Chondrocyte (in vitro differentiated cells): ENCODE results near the gene PRSS12. TPM values are rescaled to one million over a fixed set of nuclear protein-coding genes. Genes with fewer than 3 reads are reported as not detected.
"Not testable (repeated sequence)": the region's sequence is repeated elsewhere in the genome, so short reads cannot be mapped to it uniquely, and the experiment has no call there.

Experiments
- DNase-seq: peaks from one replicate; pipeline ENCODE4 v3.0.0; 2021; ENCODE audit warnings: mixed read lengths, low spot score
- H3K27ac Mint-ChIP-seq: one replicate; pipeline ENCODE4 v1.8.0; 2021; ENCODE audit warnings: mild to moderate bottlenecking, moderate library complexity, mixed read lengths; ENCODE audit not compliant: unreplicated experiment
- H3K27me3 Mint-ChIP-seq: 2 replicates; pipeline ENCODE4 v1.8.0; 2021; ENCODE audit warnings: low read depth, mixed read lengths
- H3K36me3 Mint-ChIP-seq: 2 replicates; pipeline ENCODE4 v1.8.0; 2021; ENCODE audit warnings: low read depth, mixed read lengths
- H3K4me1 Mint-ChIP-seq: 2 replicates; pipeline ENCODE4 v1.8.0; 2021; ENCODE audit warnings: low read depth, mild to moderate bottlenecking, mixed read lengths
- H3K4me3 Mint-ChIP-seq: one replicate; pipeline ENCODE4 v1.8.0; 2021; ENCODE audit warnings: mild to moderate bottlenecking, moderate library complexity, mixed read lengths; ENCODE audit not compliant: unreplicated experiment
- H3K9me3 Mint-ChIP-seq: 2 replicates; pipeline ENCODE4 v1.8.0; 2021; ENCODE audit warnings: low read depth, mixed read lengths
- CTCF ChIP-seq: fragments of 200-600 bp; sonication (generic); IDR thresholded peaks from 2 replicates; pipeline ENCODE4 v1.5.0; 2021; ENCODE audit warnings: antibody characterized with exemption, mild to moderate bottlenecking, moderate library complexity
- total RNA-seq: library from RNA; stranded (reverse); gene quantifications from 3 replicates; pipeline ENCODE4 v1.2.1, GENCODE V29; 2021

Gene PRSS12
- total RNA-seq, 1 donor from 2014 or later, result 15.3 TPM

DNA sequence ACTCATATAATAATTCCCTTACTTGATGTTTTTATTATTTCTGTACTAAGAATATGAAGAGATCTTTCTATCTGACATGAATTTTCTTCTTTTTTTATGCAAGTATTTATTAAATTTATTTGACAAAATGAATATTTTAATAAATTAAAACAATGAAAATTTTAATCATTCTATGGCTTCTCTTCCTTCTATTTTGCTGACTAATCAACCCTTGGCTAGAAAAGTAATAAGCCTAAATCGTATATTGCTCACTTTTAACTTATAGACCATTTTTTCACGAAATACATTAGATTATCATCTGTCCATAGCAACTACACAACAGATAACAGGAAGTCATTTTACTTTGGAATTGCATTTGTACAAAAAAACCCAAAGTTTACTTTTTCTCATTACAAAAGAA is 38.6 kb downstream of the PRSS12 start:
- TF ChIP-seq CTCF, result no peak
- Mint-ChIP-seq H3K4me1 (peaks cover 4% of the 10 kb centered on the region), H3K27me3 (no peaks in the 10 kb centered on the region), H3K27ac (no peak overlapping the region), H3K9me3 (no peaks in the 10 kb centered on the region), H3K36me3 (peaks cover 3% of the 10 kb centered on the region), H3K4me3 (no peak overlapping the region)
- DNase-seq, result no peak

DNA sequence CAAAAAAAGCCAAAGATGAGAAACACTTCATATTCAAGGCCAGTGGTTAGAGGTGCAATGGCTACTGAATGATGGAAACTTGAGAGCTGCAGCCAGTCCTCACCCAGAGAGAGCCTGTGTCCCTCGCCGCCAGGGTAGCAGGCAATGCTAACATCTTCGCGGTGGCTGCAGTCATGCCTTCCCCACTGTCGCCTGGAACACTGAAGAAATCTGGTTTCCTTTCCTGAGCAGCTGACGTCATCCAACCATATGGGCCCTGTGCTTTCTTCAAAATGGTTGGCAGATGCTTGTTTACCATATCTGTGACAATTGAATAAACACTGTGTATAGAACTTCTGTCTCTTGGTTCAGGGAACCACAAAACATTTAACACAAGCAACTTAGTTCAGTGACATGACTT is 39.7 kb downstream of the PRSS12 start:
- TF ChIP-seq CTCF, result no peak
- no peaks in the 10 kb centered on the region for H3K4me1 Mint-ChIP-seq
- no peaks in the 10 kb centered on the region for H3K27me3 Mint-ChIP-seq
- H3K9me3 Mint-ChIP-seq, result no peaks in the 10 kb centered on the region
- H3K4me3 Mint-ChIP-seq, result no peak overlapping the region
- H3K36me3 Mint-ChIP-seq, result peaks cover 3% of the 10 kb centered on the region
- no peak for DNase-seq
- H3K27ac Mint-ChIP-seq, result no peak overlapping the region

- H3K36me3 Mint-ChIP-seq, result peaks cover 3% of the 10 kb centered on the region
These were observed 44.3 kb downstream of the PRSS12 start for GRCh38 chr4:118308306-118309030.

DNA sequence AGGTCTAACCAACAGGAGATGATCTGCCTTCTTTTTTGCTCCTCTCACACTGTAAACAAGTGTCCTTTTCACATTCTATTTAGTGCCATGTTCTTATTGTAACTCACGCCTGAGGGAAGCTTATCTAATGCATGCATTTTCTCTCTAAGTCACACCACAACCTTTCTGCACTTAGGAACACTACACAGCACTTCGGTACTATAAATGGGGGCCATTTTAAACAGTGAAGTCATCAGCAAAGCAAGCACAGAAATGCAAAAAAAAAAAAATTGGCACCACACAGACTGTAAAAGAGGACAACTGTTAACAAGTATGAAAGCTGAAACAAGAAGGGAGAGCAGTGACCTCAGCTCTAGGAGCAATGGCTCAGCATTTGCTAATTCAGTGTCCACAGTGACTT is 45.2 kb downstream of the PRSS12 start:
- no peaks in the 10 kb centered on the region for H3K9me3 Mint-ChIP-seq
- no peak overlapping the region for H3K4me3 Mint-ChIP-seq
- peaks cover 3% of the 10 kb centered on the region for H3K4me1 Mint-ChIP-seq
- TF ChIP-seq CTCF, result no peak
- DNase-seq, result no peak
- H3K27ac Mint-ChIP-seq, result no peak overlapping the region
- H3K36me3 Mint-ChIP-seq, result peaks cover 3% of the 10 kb centered on the region
- no peaks in the 10 kb centered on the region for H3K27me3 Mint-ChIP-seq

More at GRCh38 chr4:118308306-118309030, 44.3 kb downstream of the PRSS12 start:
- Mint-ChIP-seq H3K27ac (no peak overlapping the region), H3K27me3 (no peaks in the 10 kb centered on the region), H3K4me1 (peaks cover 3% of the 10 kb centered on the region), H3K9me3 (no peaks in the 10 kb centered on the region), H3K4me3 (no peak overlapping the region)
- no peak for DNase-seq
- no peak for TF ChIP-seq CTCF

DNA sequence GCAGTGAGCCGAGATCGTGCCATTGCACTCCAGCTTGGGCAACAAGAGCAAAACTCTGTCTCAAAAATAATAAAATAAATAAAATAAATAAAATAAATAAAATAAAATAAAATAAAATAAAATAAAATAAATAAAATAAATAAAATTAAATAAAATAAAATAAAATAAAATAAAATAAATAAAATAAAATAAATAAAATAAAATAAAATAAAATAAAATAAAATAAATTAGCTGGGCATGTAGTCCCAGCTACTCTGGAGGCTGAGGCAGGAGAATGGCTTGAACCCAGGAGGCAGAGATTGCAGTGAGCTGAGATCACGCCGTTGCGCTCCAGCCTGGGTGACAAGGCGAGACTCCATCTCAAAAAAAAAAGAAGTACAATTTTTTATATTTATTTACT is 53.2 kb downstream of the PRSS12 start:
- DNase-seq, H3K4me1 Mint-ChIP-seq, H3K4me3 Mint-ChIP-seq, H3K27ac Mint-ChIP-seq, H3K9me3 Mint-ChIP-seq, H3K36me3 Mint-ChIP-seq, H3K27me3 Mint-ChIP-seq: not testable (repeated sequence)

DNA sequence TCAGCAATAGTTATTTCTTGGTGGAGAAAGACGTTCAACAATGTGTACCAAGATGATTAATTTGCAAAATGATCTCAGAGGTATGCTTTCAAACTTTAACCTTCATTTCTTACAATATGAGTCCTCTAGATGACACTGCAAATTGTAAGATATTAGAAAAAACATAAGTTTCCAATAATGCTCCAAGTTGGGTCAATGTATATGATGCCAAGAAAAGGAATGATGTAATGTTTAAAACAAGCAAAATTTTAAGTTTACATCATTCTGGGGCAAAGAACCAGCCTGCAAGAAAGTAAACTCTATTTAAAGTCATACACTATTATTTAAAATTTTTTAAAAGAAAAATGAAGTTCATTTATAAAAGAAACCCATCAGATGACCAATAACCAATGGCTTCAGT is 56.1 kb downstream of the PRSS12 start:
- H3K27me3 Mint-ChIP-seq, result no peaks in the 10 kb centered on the region
- H3K4me3 Mint-ChIP-seq, result no peak overlapping the region
- no peak for TF ChIP-seq CTCF
- no peak overlapping the region for H3K27ac Mint-ChIP-seq
- no peaks in the 10 kb centered on the region for H3K36me3 Mint-ChIP-seq
- DNase-seq, result no peak
- H3K9me3 Mint-ChIP-seq, result no peaks in the 10 kb centered on the region
- no peaks in the 10 kb centered on the region for H3K4me1 Mint-ChIP-seq
